Right lobe of liver (tissue), 4 donors: ENCODE measurements around the gene EFCAB12.

Experiments used
- POLR2A ChIP-seq: fragments of 450-650 bp; IDR thresholded peaks from one replicate; pipeline ENCODE4 v1.6.1; 2017; ENCODE audit warnings: antibody characterized with exemption, mild to moderate bottlenecking
- TF ChIP-seq, protein P1 (sequence below), 4 donors: fragments of 200-600 bp in 3 of 4; fragments of 450-650 bp in 1 of 4; IDR thresholded peaks; one replicate each; pipeline versions ENCODE4 v1.5.1 to v1.8.0; 2016 to 2022; ENCODE audit warnings: antibody characterized with exemption in 4 of 4, mild to moderate bottlenecking in 2 of 4
- donor health status: DM: no; HTN: no; CAD: no.
- donor health status: DM: no; HTN: no; CAD: no.
- donor health status: DM: no; HTN: yes; CAD: no.

DNA sequence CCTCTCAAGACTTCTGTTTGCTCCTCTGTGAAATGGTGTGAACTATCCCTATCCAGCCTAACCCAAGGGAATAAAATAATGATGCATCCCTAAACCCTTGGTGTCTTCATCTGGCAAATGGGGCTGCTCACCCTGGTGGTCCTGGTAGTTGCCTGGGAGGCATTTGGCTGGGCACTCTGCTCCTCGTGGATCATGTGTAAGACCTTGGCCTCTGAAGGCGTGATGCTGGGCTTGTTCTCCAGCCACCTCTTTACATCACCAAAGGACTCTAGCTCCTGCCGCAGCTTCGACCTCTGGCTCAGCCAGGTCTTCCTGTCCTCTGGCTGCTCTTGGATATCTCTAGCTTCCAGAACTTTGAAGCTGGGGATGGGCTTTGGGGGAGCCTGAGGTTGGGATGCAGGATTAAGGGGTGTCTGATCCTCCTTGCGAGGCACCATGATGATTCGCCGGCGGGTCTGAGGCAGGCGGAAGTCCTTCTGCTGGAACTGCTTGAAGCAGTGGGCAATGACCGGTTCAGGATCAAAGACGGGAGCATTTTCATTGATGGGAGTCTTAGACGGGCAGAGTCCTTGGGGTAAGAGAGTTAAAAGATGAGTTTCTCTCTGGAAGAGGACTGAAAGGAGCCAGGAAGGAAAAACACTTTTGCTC lies 7.1 kb downstream of the EFCAB12 start:
- TF ChIP-seq, protein P1, sequence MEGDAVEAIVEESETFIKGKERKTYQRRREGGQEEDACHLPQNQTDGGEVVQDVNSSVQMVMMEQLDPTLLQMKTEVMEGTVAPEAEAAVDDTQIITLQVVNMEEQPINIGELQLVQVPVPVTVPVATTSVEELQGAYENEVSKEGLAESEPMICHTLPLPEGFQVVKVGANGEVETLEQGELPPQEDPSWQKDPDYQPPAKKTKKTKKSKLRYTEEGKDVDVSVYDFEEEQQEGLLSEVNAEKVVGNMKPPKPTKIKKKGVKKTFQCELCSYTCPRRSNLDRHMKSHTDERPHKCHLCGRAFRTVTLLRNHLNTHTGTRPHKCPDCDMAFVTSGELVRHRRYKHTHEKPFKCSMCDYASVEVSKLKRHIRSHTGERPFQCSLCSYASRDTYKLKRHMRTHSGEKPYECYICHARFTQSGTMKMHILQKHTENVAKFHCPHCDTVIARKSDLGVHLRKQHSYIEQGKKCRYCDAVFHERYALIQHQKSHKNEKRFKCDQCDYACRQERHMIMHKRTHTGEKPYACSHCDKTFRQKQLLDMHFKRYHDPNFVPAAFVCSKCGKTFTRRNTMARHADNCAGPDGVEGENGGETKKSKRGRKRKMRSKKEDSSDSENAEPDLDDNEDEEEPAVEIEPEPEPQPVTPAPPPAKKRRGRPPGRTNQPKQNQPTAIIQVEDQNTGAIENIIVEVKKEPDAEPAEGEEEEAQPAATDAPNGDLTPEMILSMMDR (IDR thresholded peaks at IDR 0.05): no peak
- no peak for TF ChIP-seq POLR2A
